AG09319 (cell line): ENCODE data around the gene S100A7.
"Not testable (repeated sequence)": the region's sequence is repeated elsewhere in the genome, so short reads cannot be mapped to it uniquely, and the experiment has no call there.

Experiments used
- DNase-seq: peaks from one replicate; pipeline ENCODE4 v3.0.0-alpha.2; 2010; ENCODE audit warnings: low read depth; ENCODE audit errors: extremely low read depth
- TF ChIP-seq, protein P1 (sequence below): IDR thresholded peaks from 2 replicates; pipeline ENCODE4 v1.5.1; 2011; ENCODE audit warnings: low read depth, mild to moderate bottlenecking, inconsistent platforms, low read length, moderate library complexity

Gene S100A7

DNA sequence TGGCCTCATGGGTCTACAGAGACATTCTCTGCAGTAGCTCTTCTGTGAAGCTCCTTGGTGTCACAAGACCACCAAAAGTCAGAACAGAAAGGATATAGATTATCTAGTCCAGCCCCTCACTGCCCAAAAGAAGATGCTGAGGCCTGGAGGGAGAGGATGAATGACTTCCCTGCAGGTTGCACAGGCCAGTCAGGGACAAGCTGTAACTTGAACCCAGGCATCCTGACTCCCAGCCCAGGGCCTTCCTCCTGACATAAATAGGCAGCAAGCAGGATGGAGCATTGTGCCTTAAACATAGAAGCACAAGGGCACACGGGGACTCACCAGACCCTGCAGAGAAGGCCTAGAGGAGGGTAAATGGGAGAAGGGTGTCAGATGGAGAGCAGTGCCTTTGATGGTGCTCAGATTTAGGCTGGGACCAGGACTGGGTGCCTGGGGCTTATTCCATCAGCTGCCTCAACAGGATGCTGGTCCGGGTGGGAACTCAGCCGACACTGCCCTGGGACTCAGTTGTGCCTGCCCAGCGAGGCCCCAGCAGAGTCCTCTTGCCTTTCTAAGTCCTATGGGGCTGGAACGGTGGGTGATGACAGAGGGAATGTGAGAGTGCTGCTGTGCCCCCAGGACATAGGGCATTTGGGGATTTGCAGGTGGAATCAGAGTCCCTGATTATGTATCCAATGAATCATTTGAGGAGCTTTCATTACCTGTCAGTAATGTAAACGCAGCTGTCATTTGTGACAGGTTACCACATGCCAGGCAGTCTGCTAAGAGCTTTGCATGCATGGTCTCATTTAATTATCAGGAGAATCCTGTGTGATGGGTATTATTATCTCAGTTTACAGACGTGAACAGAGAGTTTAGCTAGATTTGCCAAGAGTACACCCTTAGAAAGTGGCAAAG, 30.9 kb downstream of the S100A7 start:
- DNase-seq, result no peak
- TF ChIP-seq, protein P1, sequence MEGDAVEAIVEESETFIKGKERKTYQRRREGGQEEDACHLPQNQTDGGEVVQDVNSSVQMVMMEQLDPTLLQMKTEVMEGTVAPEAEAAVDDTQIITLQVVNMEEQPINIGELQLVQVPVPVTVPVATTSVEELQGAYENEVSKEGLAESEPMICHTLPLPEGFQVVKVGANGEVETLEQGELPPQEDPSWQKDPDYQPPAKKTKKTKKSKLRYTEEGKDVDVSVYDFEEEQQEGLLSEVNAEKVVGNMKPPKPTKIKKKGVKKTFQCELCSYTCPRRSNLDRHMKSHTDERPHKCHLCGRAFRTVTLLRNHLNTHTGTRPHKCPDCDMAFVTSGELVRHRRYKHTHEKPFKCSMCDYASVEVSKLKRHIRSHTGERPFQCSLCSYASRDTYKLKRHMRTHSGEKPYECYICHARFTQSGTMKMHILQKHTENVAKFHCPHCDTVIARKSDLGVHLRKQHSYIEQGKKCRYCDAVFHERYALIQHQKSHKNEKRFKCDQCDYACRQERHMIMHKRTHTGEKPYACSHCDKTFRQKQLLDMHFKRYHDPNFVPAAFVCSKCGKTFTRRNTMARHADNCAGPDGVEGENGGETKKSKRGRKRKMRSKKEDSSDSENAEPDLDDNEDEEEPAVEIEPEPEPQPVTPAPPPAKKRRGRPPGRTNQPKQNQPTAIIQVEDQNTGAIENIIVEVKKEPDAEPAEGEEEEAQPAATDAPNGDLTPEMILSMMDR, result no peak

DNA sequence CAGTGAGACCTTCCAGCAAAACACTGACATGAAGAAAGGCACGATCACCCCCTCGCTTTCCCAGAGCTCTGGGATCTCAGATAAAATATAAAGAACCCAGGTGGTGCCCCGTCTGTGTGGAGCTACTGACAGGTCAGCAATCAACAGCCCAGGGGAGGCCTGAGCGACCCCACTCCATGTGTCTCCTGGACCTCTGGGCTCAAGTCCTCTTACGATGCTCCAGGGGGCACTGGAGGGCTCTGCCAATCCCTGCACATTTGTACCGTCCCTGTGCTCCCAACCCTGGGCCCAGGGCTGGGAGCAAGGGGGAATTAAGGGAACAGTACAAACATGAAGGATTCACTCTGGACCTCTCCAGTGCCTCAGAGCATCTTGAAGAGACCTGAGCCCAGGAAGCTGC, 31.7 kb downstream of the S100A7 start:
- DNase-seq, result no peak
- TF ChIP-seq, protein P1, result no peak

DNA sequence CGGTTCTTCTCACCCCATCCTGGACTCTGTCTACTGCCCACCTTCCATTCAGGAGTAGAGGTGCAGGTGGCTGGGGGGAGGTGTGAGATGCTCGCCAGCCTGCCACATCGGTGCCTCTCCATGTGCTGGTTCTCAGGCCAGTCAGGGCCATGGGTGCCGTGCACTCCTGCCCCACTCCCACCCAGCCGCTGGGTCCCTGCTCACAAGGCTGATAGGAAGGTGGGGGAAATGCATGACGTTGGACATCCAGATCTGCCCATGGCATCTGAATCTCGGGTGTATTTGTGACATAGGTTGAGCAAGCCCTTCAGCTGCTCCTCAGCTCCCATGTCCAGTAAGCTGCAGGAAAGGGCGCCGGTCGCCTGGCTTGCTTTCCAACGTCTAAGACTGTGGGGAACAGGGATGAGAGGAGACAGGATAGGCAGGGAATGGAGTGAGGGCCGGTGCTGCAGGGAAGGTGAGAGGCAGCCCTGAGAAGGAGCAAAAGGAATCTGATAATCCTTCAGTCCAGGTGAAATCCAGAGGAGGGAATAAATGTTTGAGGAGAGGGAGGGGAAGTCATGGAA, 32.3 kb downstream of the S100A7 start:
- no peak for DNase-seq
- TF ChIP-seq, protein P1, result no peak

DNA sequence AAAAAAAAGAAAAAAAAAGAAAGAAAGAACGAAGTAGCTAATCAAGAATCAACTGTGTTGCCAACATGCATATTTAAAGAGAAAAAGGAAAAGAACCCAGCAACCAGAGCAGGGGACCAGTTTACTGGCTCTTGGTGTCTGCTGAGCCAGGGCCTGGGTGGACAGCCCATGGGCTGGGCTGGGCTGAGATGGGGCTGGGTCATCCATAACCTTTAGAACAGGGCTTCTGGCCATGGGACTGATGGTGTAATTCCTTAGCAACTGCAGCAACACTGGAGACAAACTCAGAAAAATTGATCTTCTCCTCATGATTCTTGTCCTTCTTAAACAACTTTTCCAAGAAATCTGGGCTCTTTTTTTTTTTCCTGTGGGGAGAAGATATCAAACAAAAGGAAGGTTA, 33.6 kb downstream of the S100A7 start:
- DNase-seq, result no peak
- TF ChIP-seq, protein P1, result no peak

DNA sequence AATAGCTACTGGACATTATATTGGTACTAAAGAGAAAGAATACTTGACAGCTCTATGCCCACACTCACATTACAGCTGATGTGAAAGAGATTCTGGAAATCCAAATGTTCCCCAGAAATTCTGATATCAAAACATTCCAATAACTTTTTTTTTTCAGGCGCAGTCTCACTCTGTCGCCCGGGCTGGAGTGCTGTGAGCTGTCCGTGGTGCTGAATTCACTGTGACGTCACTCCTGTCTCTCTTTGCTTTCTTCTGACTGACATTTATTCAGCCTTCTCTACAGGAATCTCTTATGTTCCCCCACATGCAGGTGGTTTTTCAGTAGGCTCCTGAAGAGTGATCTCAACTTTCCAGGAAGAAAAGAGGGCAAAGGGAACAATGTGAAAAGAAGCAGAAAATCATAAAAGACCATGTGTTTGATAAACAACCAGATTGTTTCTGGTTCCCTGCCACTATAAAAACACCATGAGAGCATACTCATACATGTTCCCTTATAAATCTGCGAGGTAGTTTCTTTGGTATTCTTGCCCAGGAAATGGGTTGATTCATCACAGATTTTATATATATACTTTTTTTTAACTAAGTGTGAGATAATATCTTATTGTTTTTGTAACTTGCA, 37.9 kb downstream of the S100A7 start:
- DNase-seq, result no peak

DNA sequence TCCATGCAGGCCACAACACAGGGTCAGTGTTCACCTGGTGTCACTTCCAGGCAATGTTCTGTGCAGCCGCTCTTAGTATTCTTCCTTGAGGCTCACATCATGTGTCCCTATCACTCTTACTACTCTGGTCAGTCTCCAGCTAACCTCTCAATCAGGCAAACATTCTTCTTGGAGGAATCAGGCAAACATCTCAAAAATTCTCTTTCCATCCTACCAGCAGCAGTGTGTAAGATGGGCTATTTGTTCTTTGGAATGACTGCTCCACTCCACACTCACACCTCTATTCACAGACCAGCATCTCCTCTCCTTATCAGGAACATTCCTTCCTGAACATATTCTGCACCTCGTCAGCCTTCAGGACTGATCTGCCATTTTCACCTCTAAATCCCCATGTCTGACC, 40.1 kb downstream of the S100A7 start:
- DNase-seq, result no peak
- TF ChIP-seq, protein P1, result no peak

More for the DNA sequence above, 37.9 kb downstream of the S100A7 start:
- TF ChIP-seq, protein P1, result no peak

DNA sequence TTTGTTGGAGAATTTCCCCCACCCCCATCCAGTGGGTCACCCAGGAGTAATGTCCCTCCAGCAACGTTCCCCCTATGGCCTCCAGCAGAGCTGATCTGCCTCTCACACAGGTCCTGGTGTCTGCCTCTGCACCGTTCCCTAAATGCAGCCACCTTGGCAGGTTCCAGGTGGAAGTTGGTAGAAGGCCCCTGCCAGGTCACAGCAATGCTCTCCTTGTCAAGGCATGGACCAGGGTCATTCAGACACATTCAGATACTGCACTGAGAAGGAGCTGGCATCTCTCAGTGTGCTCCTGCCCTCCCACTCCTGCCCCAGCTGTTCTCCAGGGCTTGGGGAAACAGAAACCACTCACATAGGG, 41.0 kb downstream of the S100A7 start:
- DNase-seq, result not testable (repeated sequence)

DNA sequence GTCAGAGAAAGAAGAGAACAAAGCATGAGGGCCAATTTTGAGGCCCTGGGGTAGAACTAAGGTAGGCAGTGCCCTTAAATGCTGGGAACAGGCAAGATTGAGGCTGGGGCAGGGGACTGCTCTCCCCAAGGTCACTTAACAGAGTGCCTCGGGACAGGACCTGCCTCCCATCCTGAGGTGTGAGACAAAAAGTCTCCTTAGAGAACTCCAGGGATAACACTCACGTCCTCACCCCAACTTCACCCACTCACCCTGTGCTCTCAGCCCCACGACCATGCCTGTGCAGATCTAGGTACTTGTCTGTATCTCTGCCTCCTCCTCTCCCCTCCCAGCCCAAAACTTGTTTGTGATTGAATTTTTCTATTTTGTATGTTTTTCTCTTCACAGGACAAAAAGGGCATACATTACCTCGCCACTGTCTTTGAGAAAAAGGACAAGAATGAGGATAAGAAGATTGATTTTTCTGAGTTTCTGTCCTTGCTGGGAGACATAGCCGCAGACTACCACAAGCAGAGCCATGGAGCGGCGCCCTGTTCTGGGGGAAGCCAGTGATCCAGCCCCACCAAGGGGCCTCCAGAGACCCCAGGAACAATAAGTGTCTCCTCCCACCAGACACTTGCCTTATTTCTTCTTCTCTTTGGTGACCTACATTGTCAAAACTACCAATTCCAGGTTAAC, 41.6 kb downstream of the S100A7 start:
- not testable (repeated sequence) for DNase-seq
